GM21825 (cell line): ENCODE data around the gene BSG.
A peak's percentile ranks its signal among the peaks of the same experiment; 100 is the strongest.

Experiments used
- ATAC-seq: cut with Tn5 transposase; IDR thresholded peaks from one replicate; pipeline ENCODE4 v1.9.1; 2021; ENCODE audit warnings: mild to moderate bottlenecking, moderate library complexity; ENCODE audit not compliant: unreplicated experiment

BSG gene

DNA sequence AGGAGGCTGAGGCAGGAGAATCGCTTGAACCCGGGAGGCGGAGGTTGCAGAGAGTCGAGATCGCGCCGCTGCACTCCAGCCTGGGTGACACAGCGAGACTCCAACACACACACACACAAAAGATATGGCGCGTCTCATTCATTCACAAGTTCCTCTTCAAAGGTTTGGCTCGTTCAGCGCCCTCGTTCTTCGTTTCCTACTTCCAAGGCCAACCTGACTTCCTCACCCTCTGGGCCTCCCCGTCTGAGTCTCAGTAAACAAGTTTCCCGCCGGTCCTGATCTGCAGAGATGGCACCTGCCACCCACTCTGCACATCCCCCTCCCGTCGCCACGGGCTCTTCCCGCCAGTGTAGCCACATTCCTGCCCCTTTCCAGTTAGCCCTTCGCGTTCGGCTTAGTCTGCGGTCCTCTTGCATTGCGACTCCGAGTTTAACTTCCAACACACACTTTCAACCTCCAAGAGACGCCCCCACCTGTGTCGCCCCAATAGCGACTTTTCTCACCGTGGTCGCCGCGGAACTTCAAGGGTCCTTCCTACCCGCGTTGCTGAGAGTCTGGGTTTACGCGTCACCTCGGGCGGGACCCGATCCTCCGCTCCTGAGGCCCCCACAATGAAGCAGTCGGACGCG is 1.3 kb upstream of the BSG start:
- no peak for ATAC-seq

DNA sequence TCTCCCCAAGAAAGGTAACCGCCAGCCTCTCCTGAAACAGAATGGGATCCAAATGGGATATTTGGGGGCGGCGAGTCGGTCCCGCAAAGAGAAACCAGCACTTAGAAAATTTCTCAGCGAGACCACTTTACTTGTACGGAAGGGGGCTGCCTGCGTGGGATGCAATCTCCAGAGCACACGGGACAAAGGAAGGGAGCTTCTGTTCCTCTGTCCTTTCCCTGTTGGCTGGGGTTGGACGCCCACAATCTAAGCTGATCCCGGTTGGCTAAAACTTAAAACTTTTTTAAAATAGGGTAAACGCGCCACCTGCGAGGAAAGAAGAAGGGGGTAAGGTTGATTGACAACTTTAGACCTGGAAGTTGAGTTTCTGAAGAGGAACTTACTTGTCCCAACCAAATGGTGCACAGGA is 826 bp upstream of the BSG start:
- no peak for ATAC-seq

GRCh38 chr19:572743-573518 is 535 bp downstream of the BSG start:
- peak; percentile 31 for ATAC-seq

- no peak for ATAC-seq
Measured at GRCh38 chr19:573519-573825, 1.1 kb downstream of the BSG start.

DNA sequence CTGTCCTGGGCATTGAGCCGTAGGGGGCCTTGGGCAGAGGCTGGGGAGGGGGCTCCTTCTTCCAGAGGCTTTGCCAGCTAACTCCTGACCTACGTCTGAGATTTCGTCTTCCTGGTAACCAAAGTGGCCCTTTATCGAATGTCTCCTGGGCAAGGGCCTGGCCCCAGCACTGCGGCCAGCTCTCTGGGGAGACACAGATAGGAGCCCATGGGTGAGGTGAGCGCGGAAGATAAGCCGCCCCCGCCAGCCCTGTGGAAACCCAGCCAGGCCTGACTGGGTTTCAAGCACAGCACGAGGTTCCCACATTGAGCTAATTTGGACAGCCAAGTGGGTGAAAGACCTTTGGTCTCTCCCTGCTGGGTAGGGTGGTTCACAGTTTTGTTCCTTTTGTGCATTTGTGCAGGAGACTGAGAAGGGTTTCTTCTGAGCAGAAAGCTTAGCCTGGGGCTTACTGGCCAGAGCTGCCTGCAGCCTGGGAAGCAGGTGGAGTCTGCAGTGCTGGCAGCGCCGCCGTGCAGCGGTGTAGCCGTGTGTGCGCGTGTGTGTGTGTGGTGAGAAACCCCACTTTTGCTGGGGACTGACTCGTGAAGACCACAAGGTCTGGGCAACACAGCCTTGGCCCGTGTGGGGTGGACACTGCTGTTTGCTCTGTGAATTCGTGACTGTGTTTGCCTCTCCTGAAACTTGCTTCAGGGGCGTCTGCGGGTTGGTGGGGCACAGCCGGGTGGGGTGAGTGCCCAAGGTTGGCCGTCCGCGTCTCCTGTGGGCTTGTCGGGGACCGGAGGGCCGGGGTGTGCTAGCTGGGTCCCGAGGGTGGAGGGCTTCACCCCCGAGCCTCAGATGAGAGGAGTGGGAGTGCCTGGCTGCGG is 2.5 kb downstream of the BSG start:
- ATAC-seq: no peak

- no peak for ATAC-seq
Measured at GRCh38 chr19:575527-576506, 3.4 kb downstream of the BSG start.

GRCh38 chr19:576768-577438 is 4.5 kb downstream of the BSG start:
- ATAC-seq: no peak

DNA sequence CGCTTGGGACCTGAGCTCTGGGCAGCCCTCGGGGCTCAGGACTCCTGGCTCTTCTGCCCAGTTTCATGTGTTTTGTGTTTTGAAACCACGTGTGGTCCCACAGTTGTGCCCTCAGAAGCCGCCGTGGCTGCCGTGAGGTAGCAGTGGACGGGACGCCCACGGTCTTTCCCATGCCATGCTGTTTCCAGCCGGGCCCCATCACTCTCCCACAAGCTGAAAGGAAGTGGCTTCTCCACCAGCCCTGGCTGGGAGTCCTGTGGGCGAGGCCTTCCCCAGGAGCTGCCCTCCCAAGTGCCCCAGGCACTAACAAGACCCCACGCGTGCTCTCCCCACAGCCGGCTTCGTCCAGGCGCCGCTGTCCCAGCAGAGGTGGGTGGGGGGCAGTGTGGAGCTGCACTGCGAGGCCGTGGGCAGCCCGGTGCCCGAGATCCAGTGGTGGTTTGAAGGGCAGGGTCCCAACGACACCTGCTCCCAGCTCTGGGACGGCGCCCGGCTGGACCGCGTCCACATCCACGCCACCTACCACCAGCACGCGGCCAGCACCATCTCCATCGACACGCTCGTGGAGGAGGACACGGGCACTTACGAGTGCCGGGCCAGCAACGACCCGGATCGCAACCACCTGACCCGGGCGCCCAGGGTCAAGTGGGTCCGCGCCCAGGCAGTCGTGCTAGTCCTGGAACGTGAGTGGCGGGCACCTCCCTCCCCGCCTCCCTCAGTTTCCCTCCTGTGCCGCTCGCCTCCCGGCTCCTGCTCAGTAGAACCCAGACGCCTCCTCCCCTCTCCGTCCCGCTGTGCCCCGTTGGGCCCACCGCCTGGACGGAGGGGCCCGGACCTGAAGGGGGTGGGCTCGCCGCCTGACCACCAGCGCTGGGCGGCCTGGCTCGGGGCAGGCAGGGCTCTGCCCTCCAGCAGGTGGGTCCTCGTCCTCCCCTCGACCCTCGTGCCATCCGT is 5.3 kb downstream of the BSG start:
- ATAC-seq: no peak

- ATAC-seq: no peak
Measured at GRCh38 chr19:579111-579841, 6.9 kb downstream of the BSG start.

- no peak for ATAC-seq
Measured at GRCh38 chr19:579842-580155, 7.4 kb downstream of the BSG start.

DNA sequence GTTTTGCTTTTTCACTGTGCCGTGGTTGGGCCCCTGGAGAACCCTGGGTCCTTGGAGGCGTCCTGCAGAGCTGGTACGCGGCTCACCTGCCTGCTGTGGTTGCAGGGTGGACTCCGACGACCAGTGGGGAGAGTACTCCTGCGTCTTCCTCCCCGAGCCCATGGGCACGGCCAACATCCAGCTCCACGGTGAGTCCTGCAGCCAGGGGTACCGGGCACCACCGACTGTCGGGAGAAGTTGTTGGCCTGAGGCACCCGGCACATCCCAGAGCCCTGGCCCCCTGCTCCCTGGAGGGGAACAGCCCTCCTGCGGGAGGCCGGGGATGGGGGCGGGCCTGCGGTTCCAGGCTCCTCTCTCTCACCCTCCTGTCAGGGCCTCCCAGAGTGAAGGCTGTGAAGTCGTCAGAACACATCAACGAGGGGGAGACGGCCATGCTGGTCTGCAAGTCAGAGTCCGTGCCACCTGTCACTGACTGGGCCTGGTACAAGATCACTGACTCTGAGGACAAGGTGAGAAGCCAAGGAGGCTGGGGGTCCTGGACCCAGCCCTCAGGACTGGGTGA is 8.0 kb downstream of the BSG start:
- no peak for ATAC-seq

- ATAC-seq: no peak
Measured at GRCh38 chr19:581399-582111, 9.2 kb downstream of the BSG start.

DNA sequence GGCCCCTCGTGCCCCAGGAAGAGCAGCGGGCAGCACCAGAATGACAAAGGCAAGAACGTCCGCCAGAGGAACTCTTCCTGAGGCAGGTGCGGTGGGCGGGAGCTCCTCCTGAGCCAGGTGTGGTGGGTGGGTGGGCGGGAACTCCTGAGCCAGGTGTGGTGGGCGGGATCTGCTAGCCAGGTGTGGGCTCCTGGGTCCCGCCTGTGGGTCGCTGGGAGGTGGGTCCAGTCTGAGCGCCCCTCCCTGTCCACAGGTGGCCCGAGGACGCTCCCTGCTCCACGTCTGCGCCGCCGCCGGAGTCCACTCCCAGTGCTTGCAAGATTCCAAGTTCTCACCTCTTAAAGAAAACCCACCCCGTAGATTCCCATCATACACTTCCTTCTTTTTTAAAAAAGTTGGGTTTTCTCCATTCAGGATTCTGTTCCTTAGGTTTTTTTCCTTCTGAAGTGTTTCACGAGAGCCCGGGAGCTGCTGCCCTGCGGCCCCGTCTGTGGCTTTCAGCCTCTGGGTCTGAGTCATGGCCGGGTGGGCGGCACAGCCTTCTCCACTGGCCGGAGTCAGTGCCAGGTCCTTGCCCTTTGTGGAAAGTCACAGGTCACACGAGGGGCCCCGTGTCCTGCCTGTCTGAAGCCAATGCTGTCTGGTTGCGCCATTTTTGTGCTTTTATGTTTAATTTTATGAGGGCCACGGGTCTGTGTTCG is 10.3 kb downstream of the BSG start:
- ATAC-seq: no peak

DNA sequence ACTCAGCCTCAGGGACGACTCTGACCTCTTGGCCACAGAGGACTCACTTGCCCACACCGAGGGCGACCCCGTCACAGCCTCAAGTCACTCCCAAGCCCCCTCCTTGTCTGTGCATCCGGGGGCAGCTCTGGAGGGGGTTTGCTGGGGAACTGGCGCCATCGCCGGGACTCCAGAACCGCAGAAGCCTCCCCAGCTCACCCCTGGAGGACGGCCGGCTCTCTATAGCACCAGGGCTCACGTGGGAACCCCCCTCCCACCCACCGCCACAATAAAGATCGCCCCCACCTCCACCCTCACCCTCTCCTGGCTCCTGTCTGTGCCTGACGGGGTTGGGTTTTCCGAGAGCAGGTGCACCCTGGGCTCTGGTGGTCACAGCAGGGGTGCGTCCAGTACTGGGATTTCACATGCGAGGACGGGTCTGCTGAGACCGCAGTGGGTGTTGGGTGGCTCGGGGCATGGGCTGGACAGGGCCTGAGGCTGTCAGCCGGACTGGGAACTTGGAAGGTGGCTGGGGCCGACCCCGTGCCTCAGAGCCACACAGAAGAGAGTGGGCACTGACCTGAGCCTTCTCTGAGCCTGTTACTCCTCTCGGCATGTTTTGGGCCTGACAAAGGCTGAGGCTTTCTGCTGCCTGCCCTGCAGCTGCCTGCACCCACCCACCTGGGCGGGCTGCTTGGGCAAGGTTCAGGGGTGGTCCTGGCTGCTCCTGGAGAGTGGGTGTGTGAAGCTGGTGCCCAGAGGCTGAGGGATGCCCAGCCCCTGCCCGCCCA is 11.0 kb downstream of the BSG start:
- ATAC-seq: no peak

DNA sequence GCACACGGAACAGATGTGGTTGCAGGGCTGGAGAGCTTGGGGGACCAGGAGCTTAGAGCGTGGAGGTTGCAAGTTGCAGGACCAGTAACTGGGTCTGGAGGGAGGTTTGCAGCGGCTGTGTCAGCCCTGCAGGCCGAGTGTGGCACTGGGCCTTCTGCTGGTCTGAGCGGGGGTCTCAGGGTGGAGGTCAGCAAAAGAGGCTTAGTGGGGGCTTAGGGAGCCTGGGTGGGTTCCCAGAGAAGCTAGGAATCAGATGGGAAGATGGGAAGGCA is 11.5 kb downstream of the BSG start:
- ATAC-seq: no peak

DNA sequence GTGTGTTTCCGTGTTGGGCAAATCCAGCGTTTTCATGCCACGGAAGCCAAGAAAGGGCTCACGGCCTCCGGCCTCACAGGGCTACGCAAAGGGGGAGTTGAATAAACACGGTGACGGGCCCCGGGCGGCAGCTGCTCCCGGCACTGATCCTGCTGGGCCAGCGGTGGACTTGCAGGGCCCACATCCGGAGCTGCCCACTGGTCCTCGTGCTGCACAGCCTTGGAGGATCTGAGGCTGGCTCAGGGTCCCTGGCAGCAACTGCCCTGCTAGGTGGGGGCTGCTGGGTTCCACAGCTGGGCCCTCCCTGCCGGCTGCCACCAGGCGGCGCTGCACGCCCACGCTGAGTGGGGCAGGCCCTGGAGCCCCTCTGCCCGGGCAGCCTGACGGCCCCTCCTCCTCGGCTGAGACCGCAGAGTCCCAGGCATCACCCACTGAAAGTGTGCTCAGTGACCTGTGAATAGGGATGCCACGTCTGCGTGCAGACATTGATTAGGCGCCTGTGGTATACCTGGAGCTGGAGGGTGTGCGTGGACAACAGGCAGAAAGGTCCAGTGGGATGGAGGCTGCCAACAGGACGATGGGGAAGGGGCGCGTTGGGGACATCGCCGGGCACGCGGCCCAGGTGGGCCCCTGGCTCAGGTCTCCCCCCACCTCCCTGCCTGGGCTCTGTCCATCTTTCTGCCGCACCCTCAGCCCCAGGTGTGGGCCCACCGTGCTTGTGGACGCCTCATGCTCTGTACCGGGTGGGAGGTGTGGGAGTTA is 12.0 kb downstream of the BSG start:
- no peak for ATAC-seq
